ENCODE results near the gene BICC1. TPM values are rescaled to one million over a fixed set of nuclear protein-coding genes. Genes with fewer than 3 reads are reported as not detected.
A peak's percentile ranks its signal among the peaks of the same experiment; 100 is the strongest.

Gene BICC1
- total and polyA plus RNA-seq, 2 of the 13 experiments (the other 11 are each of a cell fraction or from before 2014, with no cell fraction given), result 0.18 to 1.5 TPM

DNA sequence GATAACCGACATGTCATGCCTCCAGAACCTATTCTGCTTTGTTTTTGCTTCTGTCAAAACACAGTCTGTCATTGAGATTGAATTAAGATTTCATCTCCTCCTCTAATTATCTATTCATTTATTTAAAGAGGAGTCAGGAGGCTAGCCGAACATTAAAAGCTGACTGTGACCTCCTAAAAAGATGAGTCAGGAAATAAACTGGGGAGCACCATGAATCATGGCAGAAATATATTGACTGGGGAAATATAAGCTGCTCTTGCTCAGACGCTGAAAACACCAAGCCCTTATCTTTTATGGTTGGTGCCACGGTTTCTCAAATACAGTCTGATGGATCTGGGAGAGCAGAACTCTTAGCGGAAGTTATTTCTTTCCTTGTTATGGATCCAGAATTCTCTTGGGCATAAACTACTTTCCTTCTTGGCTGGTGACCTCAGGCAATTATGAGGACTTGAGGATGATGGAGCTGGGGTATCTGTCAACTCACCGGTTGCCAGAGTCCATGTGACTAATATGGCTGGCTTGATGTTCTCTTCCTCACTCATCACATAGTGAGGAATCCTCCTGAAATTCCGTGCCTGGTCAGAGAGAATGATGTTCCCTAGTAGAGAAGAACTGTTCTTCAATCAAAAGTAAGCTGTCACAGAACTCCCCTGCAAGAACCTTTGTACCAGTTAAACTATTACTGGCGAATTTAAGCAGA is 356.2 kb downstream of the BICC1 start:
- BruUV-seq (replicated peaks), result no TSS peak

More for the DNA sequence above, 356.2 kb downstream of the BICC1 start:
- no peaks in the 10 kb centered on the region for H3K36me3 ChIP-seq (replicated peaks in 1 of 2; ENCODE audit: control insufficient read depth in 1 of 2, insufficient read depth in 2 of 2, low read length in 2 of 2)
- peaks cover 7% of the 10 kb centered on the region for H3K4me1 ChIP-seq (ENCODE audit: insufficient read depth, low read length)
- TF ChIP-seq, protein P1, sequence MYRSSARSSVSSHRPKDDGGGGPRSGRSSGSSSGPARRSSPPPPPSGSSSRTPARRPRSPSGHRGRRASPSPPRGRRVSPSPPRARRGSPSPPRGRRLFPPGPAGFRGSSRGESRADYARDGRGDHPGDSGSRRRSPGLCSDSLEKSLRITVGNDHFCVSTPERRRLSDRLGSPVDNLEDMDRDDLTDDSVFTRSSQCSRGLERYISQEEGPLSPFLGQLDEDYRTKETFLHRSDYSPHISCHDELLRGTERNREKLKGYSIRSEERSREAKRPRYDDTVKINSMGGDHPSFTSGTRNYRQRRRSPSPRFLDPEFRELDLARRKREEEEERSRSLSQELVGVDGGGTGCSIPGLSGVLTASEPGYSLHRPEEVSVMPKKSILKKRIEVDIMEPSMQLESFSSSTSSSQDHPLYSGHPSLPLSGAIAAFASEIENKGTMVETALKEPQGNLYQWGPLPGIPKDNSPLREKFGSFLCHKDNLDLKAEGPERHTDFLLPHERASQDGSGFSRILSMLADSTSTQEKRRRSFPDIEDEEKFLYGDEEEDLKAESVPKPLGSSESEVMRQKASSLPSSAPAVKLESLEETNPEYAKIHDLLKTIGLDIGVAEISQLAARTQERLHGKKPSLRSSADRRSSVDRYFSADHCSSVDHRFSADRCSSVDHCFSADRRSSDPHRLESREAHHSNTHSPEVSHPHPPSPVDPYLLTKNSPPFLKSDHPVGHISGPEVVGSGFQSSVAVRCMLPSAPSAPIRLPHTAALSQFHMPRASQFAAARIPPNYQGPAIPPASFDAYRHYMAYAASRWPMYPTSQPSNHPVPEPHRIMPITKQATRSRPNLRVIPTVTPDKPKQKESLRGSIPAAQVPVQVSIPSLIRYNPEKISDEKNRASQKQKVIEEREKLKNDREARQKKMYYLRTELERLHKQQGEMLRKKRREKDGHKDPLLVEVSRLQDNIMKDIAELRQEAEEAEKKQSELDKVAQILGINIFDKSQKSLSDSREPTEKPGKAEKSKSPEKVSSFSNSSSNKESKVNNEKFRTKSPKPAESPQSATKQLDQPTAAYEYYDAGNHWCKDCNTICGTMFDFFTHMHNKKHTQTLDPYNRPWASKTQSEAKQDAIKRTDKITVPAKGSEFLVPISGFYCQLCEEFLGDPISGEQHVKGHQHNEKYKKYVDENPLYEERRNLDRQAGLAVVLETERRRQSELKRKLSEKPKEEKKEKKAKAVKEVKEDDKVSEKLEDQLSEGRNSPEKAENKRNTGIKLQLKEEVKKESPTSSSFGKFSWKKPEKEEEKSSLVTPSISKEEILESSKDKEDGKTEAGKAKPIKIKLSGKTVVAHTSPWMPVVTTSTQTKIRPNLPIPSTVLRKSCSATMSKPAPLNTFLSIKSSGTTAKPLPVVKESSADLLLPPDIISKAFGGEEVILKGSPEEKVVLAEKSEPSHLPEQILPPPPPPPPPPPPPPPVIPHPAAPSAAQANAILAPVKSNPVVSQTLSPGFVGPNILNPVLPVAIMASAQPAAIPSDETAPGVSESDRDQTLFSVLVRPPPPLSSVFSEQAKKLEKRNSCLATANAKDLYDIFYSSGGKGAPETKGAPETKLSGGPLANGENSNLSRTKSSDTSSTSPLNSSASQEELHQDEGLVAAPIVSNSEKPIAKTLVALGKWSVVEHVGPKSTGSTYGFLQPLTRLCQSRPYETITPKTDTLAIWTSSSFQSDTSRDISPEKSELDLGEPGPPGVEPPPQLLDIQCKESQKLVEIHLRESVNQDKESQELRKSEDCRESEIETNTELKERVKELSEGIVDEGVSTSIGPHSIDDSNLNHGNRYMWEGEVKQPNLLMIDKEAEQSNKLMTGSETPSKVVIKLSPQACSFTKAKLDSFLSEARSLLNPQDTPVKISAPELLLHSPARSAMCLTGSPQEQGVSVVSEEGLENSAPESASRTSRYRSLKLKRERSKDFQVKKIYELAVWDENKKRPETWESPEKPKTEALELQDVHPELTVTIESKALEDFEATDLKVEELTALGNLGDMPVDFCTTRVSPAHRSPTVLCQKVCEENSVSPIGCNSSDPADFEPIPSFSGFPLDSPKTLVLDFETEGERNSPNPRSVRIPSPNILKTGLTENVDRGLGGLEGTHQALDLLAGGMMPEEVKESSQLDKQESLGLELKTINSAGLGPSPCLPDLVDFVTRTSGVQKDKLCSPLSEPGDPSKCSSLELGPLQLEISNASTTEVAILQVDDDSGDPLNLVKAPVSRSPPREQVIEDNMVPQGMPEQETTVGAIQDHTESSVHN (CRISPR knock-in tag; IDR thresholded peaks at IDR 0.05), result no peak
- peak in 1 of 2 experiments; percentile 49; a peak in 1 of 4 replicates for TF ChIP-seq MAFK (conservative IDR thresholded peaks at IDR 0.05 in 1 of 2, IDR thresholded peaks at IDR 0.05 in 1 of 2; ENCODE audit: low read length in 2 of 2)
- no peak overlapping the region for H3K4me2 ChIP-seq (ENCODE audit: low read depth, low read length)
- 33% methylated on average over 8 of the region's 8 CpGs for WGBS (ENCODE audit: low lambda C conversion rate)
- H3K27ac ChIP-seq (ENCODE audit: extremely low read length, insufficient read depth, low read length), result no peak overlapping the region
- no peaks in the 10 kb centered on the region for H3K79me2 ChIP-seq (ENCODE audit: insufficient read depth, low read length)
- intact Hi-C loops (cut with micrococcal nuclease; ENCODE audit: unreplicated experiment) (no loop called here), in situ Hi-C loops (cut with HindIII; ENCODE audit: extremely low pct_ligation_motif_present, low pct_unique_long_range_greater_than_20kb) (no loop called here)
- H3K9me3 ChIP-seq (ENCODE audit: low read length), result no peaks in the 10 kb centered on the region
- DNase-seq (ENCODE audit: low spot score) (no peak), FAIRE-seq (no peak), ATAC-seq (no peak)
- ChIA-PET CTCF (ENCODE audit: low intra/inter-chr PET ratio, low total read pairs) (no interaction called here), POLR2A (no interaction called here)
- no peaks in the 10 kb centered on the region for H4K20me1 ChIP-seq (ENCODE audit: insufficient read depth, low read length)
- H3K9ac ChIP-seq (ENCODE audit: insufficient read depth, low read depth, low read length), result no peak overlapping the region
- H2AFZ ChIP-seq (ENCODE audit: low read length), result no peak overlapping the region
- H3K27me3 ChIP-seq (ENCODE audit: control insufficient read depth in 1 of 2, insufficient read depth in 2 of 2, low read length in 2 of 2), result no peaks in the 10 kb centered on the region
- no peak overlapping the region for H3K4me3 ChIP-seq (replicated peaks in 1 of 3; ENCODE audit: insufficient read depth in 1 of 3, low read depth in 2 of 3, low read length in 3 of 3)
